ENCODE data around the gene MEGF6. TPM values are rescaled to one million over a fixed set of nuclear protein-coding genes. Genes with fewer than 3 reads are reported as not detected.
A peak's percentile ranks its signal among the peaks of the same experiment; 100 is the strongest.

MEGF6 gene
- total RNA-seq, 1 donor from 2014 or later = 12.5 TPM

DNA sequence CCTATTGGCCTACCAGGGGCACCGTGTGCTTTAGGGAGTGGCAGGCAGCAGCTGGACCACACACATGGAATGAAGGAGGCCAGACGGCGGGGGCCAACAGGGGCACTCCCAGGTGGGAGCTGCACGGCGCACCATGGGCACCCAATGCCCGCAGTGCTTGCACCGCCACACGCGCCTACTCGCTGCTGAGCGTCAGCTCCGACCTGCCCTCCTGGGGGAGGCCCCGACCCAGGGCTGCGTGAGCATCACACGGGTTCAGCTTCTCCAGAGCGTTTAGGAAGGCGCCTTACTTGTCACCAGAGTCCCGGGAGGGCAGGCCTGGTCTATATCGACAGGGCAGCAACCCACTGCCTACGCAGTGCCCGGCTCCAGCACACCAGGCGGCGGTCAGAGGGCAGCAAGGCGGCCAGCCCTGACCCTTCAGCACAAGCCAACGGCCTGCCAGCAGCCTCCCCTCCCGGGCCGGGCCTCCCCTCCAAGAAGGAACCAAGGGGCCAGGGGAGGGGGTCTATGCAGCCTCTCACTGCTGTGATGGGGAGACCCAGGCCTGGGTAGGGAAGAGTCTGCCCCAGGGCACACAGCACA, 91.9 kb downstream of the MEGF6 start:
- ATAC-seq = no peak

DNA sequence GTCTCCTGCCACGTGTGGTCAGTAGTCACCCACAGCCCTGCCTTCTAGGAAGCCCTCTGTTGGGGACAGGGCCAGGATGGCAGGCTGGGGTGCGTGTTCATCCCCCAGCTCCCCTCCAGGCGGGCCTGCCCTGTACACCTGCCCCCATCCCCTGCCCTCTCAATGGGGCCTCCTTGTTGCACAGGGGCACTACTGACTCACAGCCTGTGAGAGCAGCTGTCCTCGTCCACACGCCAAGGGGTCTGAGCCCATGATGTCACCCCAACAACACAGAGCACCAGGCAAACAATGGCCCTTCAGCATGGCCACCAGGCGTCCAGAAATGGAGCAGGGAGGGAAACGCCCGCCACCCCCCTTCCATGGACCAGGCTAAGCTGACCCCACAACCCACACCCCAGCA, 92.6 kb downstream of the MEGF6 start:
- no peak for ATAC-seq

DNA sequence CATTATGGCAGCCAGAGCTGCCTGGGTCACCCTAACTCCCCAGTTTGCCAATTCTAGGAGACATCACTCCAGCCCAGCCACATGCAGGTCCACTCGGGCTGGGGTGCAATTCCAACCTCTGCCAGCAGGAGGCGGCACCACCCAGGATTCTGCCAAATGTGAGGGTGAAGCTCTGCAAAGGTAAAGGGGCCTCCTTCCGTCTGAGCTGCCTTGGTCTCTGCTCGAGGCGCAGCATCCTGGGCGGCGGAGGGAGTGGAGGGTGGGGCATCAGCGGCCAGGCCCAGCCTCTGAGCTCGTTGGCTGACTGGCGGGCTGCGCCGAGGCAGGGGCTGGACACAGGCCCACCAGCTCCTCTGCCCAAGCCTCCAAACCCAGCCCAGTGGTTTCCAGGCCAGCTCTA, 93.1 kb downstream of the MEGF6 start:
- ATAC-seq = no peak

DNA sequence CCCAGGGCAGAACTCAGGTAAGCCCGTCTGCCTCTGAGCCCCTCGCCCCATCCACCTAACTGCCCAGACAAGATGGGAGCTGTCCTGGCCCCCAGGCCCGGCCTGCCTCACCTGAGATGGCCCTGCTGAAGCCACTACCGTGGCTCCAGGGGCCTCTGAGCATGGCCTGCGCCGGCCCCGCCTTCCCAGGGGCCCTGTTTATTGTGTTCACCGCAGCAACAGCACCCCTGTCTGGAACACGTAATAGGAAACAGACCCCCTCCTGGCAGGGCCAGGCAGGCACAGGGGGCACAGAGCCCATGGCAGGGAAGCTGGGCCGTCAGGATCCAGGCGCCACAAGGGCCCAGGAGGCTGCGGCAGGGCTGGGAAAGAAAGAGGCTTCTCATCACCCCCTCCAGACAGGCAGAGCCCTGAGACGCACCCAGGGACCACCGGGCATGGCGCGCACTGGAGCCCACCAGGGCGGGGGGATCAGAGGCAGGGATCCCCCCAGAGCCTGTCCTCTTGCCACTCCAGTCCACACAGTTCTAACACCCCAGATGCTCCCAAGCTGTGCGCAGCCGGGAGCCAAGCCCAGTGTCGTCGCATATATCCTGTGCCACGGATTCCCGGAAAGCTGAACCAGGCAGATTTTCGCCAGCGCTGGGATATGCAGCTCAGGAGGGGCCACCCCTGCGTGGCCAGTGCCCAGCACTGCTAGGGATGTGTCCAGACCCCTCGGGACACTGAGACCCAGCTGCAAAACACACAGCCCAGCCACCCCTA, 94.2 kb downstream of the MEGF6 start:
- ATAC-seq = no peak

GRCh38 chr1:3516481-3516869, 94.8 kb downstream of the MEGF6 start:
- ATAC-seq = no peak

GRCh38 chr1:3515774-3516480, 95.4 kb downstream of the MEGF6 start:
- ATAC-seq = no peak

DNA sequence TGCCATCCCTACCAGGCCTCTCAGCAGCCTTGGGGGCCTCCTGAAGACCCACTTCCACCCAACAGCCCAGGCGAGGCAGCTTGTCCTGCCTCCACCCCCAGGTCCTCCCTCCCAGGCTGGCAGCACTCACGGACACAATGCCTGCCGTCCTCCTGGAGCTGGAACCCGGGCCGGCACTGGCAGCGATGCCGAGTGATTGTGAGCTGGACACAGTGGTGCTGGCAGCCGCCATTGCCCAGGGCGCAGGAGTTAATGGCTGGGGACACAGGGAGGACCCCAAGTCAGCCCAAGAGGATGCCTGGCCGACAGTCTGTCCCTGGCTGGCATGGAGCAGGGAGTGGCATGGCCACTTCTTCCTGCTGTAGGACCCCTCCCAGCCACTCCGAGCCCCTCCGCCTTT, 96.0 kb downstream of the MEGF6 start:
- no peak for ATAC-seq

- no peak for ATAC-seq
These were observed 96.9 kb downstream of the MEGF6 start for GRCh38 chr1:3514404-3514803.

- ATAC-seq = no peak
These were observed 99.5 kb downstream of the MEGF6 start for GRCh38 chr1:3511856-3512255.

GRCh38 chr1:3511306-3511705, 100.0 kb downstream of the MEGF6 start:
- no peak for ATAC-seq

- no peak for ATAC-seq
These were observed 100.4 kb downstream of the MEGF6 start for GRCh38 chr1:3510956-3511250.

GRCh38 chr1:3510136-3510955, 101.0 kb downstream of the MEGF6 start:
- no peak for ATAC-seq

GRCh38 chr1:3509721-3510120, 101.6 kb downstream of the MEGF6 start:
- ATAC-seq = no peak

DNA sequence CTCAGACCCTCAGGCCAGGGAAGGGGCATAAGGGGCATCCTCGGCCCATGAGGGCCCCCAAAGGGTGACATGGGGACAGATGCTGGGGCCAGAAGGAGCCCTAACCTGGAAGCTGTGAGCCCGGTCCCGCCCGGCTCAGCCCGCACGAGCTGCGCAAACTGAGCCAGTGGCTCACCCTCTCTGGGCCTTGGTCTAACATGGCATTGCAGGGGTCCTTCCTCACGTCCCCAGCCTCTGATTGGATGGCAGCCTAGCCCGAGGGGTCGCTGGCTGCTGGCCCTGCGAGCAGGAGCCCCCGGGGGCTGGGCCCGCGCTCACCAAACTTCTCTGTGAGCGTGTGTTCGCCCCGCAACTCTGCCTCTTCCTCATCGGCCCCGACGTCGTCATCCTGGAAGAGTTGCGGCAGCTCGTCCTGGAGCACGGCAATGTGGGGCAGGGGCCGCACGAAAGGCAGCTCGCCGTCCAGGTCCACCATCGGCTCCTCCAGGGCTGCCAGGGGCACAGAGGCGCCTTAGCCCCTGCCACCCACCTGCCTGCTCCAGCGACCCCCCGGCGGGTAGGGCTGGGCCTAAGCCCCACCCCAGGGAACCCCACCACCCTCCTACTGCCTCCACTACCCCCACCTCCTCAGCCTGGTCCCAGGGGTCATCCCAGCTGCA, 102.4 kb downstream of the MEGF6 start:
- ATAC-seq = no peak

DNA sequence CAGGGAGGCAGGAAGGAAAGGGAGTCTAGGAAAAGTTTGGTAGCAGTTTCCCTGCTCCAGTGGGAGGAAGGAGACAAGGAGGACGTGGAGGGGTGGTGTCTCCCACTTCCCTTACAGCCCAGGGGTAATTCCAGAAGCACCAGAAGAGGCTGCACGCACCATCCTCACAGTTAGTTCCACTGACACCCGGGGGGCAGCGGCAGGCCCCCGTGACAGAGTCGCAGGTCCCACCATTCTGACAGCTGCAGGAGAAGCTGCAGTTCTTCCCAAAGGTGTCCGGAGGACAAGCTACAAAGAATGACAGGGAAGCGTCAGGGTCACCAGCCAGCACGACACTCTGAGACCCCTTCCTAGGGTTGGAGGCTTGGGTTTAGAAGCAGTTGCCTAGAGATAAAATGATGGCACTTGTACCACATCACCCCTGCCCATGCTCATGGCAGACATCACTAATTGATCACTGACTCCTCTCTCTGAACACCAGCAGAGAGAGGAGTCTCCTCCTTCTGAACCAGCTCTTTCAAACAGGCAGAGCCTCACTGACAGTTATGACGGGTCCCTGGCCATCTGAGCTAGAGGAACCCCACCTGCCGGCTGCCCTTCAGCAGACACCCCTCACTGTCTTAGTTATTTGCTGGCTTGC, 103.6 kb downstream of the MEGF6 start:
- ATAC-seq = no peak

- no peak for ATAC-seq
These were observed 104.4 kb downstream of the MEGF6 start for GRCh38 chr1:3506943-3507342.

GRCh38 chr1:3506041-3506440, 105.3 kb downstream of the MEGF6 start:
- ATAC-seq = no peak

DNA sequence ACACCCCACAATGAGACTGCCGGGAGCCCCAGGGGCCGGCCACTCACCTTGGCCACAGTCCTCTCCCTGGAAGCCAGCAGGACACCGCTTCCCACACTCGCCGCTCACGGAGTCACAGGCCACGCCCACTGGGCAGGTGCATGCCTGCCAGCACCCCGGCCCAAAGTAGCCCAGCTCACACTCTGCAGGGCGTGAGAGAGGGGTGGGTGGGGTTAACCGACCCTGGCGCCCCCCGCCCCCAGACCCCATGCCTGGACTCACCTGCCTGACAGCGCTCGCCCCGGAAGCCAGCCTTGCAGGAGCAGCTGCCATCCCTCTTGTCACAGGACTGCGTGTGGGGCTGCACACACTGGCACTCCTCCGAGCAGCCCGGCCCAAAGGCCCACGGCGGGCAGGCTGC, 106.1 kb downstream of the MEGF6 start:
- no peak for ATAC-seq

DNA sequence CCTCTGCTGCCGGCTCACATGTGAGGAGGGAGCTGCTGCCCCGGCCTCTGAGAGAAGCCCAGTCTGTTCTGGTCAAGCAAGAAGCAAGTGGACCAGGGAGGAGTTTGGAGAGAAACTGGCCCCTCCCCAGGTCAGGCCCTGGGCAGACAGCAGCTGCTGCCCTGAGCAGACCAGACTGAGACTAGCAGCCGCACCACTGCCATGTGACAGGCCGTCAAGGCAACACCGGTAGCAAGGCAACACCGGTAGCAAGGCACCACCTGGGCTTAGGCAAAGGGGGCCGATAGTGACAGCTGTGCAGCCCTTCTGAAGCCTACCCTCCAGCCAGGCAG, 106.5 kb downstream of the MEGF6 start:
- ATAC-seq = no peak

- peak; percentile 84 for ATAC-seq
These were observed 107.0 kb downstream of the MEGF6 start for GRCh38 chr1:3504151-3504821.

GRCh38 chr1:3503525-3503886, 107.8 kb downstream of the MEGF6 start:
- no peak for ATAC-seq

Measured in esophagus mucosa (tissue), 1 donor.